GM21423 (cell line): ENCODE data around the gene MBOAT1.
"Not testable (repeated sequence)": the region's sequence is repeated elsewhere in the genome, so short reads cannot be mapped to it uniquely, and the experiment has no call there.

Experiments used
- ATAC-seq: cut with Tn5 transposase; IDR thresholded peaks from one replicate; pipeline ENCODE4 v1.9.1; 2021; ENCODE audit warnings: mild to moderate bottlenecking, moderate library complexity; ENCODE audit not compliant: unreplicated experiment

The MBOAT1 gene

GRCh38 chr6:20203561-20204511, 8.4 kb downstream of the MBOAT1 start:
- no peak for ATAC-seq

- no peak for ATAC-seq
Measured at GRCh38 chr6:20202699-20203302, 9.5 kb downstream of the MBOAT1 start.

GRCh38 chr6:20202324-20202658, 10.0 kb downstream of the MBOAT1 start:
- ATAC-seq, result no peak

DNA sequence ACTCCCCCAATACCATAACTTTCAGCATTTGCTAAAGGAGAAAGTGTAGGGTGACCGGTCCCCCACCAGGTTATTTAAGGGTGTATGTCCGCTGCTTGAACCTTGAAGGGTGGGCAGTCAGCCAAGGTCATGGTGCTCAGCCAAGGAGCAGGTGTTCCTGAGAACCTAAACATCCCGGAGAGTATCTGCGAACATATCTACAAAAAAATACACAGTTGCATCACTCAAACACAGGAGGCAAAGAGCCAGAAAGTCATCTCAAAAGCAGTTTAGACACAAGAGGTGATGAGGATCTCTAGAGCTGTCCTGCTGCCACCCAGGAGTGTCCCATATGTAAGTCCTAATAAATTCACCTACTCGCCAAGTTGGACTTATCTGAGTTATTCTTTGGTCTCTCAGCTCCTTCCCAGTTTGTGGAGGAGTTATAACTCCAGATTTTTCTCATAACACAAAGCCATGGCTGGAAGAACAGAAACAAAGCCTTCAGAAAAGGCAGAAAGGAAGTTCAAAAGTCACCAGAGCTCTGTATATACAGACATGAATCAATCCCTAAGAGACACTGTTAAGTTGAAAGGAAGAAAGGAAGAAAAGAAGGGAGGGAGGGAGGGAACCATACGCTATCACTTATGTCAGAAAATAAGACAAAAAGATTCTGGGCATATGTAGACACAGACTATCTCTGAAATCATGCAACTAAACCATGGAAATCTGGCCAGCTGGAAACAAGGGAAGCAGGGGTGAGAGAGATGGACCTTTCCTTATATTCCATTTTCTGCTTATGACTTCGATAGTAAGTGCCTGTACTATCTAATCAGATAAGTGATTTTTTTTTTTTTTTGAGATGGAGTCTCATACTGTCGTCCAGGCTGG, 11.3 kb downstream of the MBOAT1 start:
- no peak for ATAC-seq

- no peak for ATAC-seq
Measured at GRCh38 chr6:20198775-20199174, 13.5 kb downstream of the MBOAT1 start.

GRCh38 chr6:20198156-20198774, 14.0 kb downstream of the MBOAT1 start:
- ATAC-seq, result no peak

GRCh38 chr6:20197251-20197650, 15.0 kb downstream of the MBOAT1 start:
- ATAC-seq, result no peak

DNA sequence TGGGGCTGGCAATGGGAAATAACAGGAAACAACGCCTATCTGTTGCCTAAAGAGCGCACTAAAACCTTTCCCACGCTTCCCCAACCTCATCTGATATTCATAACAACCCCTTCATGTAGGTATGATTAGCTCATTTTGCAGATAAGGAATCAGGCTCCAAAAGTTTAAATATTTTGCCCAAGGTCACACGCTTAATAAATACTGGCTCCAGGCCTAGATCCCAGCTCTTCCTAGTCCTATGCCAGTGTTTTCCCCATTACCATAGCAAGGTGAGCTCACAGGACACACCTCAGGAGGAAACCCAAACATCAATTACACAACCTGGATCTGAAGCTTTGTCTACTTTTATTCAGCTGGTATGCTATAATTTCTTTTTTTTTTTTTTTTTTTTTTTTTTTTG, 19.6 kb downstream of the MBOAT1 start:
- ATAC-seq, result no peak

GRCh38 chr6:20191992-20192391, 20.3 kb downstream of the MBOAT1 start:
- ATAC-seq, result no peak

GRCh38 chr6:20188630-20189075, 23.6 kb downstream of the MBOAT1 start:
- ATAC-seq, result no peak

DNA sequence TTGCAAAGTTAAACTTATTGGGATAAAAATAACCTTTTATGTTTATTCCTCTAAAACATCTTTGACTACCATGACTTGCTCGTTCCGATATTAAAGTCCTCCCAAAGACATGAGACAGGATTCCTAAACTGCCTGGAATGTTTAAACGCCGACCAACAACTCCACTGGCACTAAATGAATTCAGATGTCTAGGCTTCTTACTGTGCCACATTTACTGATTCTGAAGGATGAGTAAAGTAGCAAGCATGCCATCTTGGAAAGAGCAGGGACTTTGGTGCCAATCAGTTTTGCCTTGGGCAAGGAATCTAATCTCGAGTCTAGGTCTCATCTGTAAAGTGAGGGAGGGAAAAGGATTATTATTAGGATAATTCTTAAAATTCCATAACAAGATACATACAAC, 25.3 kb downstream of the MBOAT1 start:
- ATAC-seq, result no peak

- no peak for ATAC-seq
Measured at GRCh38 chr6:20183706-20184105, 28.6 kb downstream of the MBOAT1 start.

GRCh38 chr6:20182926-20183521, 29.2 kb downstream of the MBOAT1 start:
- no peak for ATAC-seq

- ATAC-seq, result no peak
Measured at GRCh38 chr6:20182069-20182468, 30.2 kb downstream of the MBOAT1 start.

DNA sequence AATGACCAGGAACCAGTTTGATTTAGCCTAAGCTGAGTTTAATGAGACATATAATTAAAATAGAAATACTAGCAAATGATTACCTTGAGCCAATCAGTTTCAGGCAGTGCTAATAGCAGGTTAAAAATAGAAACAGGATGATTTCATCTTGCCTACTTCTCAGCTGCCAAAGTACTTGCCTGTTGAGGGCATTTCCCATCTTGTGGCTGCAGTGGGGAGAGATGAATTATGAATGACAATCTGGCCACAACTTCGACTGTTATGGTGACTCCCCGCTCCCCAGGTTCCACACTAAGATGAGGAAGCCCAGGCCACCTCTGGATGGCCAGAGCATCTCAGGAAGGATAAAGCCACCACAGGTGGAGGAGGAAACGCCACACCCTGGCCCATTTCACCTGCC, 31.3 kb downstream of the MBOAT1 start:
- ATAC-seq, result peak; percentile 73

GRCh38 chr6:20179287-20180045, 32.8 kb downstream of the MBOAT1 start:
- ATAC-seq, result not testable (repeated sequence)

GRCh38 chr6:20178327-20178726, 33.9 kb downstream of the MBOAT1 start:
- no peak for ATAC-seq

- no peak for ATAC-seq
Measured at GRCh38 chr6:20175810-20176410, 36.4 kb downstream of the MBOAT1 start.
